NAMALWA (cell line): Measurements from ENCODE around the gene PPP1R16B.

ENCODE experiments used
- DNase-seq: peaks from one replicate; pipeline ENCODE4 v3.0.0-alpha.2; 2015; ENCODE audit warnings: low spot score

Gene PPP1R16B

DNA sequence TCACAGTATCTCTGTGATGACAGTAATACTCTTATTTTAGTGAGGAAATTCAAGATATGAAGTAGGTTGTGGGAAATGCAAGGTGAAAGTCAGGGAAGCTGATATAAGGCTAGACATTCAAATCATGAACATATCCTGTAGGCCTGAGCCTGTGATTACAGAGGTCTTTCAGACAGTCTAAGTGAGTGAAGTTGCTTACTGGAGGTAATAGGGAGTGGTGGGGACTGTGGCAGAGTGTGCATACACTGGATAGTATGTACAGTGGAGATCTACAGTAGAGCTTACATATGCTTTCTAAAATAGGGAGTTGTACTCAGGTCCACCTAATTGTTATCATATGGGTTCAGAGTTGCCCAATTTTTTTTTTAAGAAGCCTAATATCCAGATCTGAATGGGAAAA lies 159.8 kb downstream of the PPP1R16B start:
- no peak for DNase-seq

DNA sequence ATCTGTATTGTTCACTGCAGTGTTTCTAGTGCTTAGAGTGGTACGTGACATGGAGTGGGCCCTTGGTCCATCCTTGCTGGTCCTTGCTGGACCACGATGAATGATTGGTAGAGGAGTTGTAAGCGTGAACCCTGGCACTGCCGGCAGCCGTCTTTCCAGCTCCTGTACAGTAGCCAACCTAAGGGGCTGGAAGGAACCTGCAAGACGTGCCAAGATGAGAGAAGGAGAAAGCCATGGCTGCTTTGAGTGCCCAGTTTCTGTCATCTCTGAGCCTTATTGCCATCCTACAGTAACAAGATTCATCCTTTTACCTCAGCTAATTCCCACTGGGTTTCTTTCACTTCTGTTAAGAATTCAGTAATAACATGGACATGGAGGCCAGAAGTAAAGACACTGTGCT lies 162.6 kb downstream of the PPP1R16B start:
- DNase-seq: no peak

DNA sequence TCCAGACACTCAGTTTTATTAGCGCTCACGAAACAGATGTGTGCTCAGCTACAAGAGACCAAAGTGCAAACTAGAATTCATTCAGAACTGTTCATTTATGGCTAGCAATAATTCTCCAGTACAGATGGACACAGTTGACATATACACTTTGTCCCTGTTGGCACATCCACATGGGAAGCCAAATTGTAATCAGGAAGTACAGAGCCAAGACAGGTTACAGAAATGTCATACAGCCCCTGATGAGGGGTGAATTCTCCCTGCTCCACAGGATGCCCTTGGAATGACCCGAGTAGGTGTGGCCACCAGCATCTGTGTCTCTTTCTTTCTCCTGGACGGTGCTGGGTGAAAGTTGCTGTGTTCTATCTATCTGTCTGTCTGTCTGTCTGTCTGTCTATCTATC lies 164.2 kb downstream of the PPP1R16B start:
- DNase-seq: no peak

DNA sequence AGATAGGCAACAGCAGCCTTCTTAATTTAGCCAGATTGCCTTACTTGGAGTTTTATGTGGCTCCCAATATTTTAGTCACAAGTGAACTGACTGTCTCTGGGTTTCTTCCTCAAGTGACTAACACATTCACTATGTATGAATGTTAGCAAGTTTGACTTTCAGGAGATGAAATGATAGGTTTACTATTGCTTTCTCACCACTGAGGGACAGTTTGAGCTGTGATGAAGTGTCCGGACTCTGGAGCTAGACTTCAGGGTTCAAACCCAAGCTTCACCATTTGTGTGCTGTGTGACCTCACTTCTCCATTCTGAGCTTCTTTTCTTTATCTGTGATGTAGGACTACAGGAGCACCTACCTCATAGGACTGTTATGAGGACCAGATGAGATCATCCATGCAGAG lies 164.8 kb downstream of the PPP1R16B start:
- no peak for DNase-seq
